Testis (tissue), 3 donors: ENCODE results near the gene UBASH3B. TPM values are rescaled to one million over a fixed set of nuclear protein-coding genes. Genes with fewer than 3 reads are reported as not detected.

ENCODE experiments used
- DNase-seq: peaks from one replicate; pipeline ENCODE4 v3.0.0-alpha.2; 2019
- H3K27ac ChIP-seq, 2 donors: fragments of 200-600 bp; sonication (generic); one replicate each; pipeline ENCODE4 v1.5.1; 2019
- H3K27me3 ChIP-seq: fragments of 200-600 bp; sonication (generic); one replicate; pipeline ENCODE4 v1.5.1; 2019
- H3K36me3 ChIP-seq: fragments of 200-600 bp; sonication (generic); one replicate; pipeline ENCODE4 v1.5.1; 2017; ENCODE audit warnings: low read depth; ENCODE audit errors: missing control alignments
- H3K4me1 ChIP-seq: fragments of 200-600 bp; sonication (generic); one replicate; pipeline ENCODE4 v1.5.1; 2019
- H3K4me3 ChIP-seq, 2 donors: fragments of 200-600 bp; sonication (generic); one replicate each; pipeline ENCODE4 v1.5.1; 2017 to 2019
- H3K9me3 ChIP-seq: fragments of 200-600 bp; sonication (generic); one replicate; pipeline ENCODE4 v1.5.1; 2017
- CTCF ChIP-seq, 3 experiments: fragments of 450-650 bp in 2 of 3; fragments of 200-600 bp in 1 of 3; sonication (generic) in 1 of 3; IDR thresholded peaks; one replicate each; pipeline ENCODE4 v1.5.1; 2016 to 2019; ENCODE audit warnings: antibody characterized with exemption in 3 of 3, mild to moderate bottlenecking in 2 of 3, moderate library complexity in 1 of 3
- POLR2A ChIP-seq: fragments of 450-650 bp; IDR thresholded peaks from one replicate; pipeline ENCODE4 v1.6.1; 2017; ENCODE audit warnings: antibody characterized with exemption, mild to moderate bottlenecking, moderate library complexity
- WGBS, 2 donors: methylation state at CpG; one replicate each; pipeline ENCODE4 v1.1.5; 2018; 5-methylcytosine and 5-hydroxymethylcytosine counted together
- intact Hi-C: fragments of 100-400 bp; cut with DNase I; formaldehyde crosslinking; loops from one replicate; pipeline ENCODE4 v1.15.1; 2023; ENCODE audit warnings: low total_unique reads
- polyA plus RNA-seq: library from polyadenylated mRNA; stranded (reverse); fragments of 350-450 nt; fragmentation: Illumina TruSeq; extraction: RNeasy Lipid Tissue Mini Kit (QIAGEN cat#74804); gene quantifications from one replicate; pipeline ENCODE4 v1.2.3, GENCODE V29; 2014; ENCODE audit warnings: low read depth, low replicate concordance; ENCODE audit not compliant: insufficient read depth
- total RNA-seq, 2 donors: library from RNA; depleted of rRNA; stranded (reverse); fragments of >200 nt; gene quantifications; one replicate each; pipeline ENCODE4 v1.2.3, GENCODE V29; 2016

Gene UBASH3B
- total and polyA plus RNA-seq, 3 donors from 2014 or later, result 3.9 to 20.4 (median 14.6) TPM

GRCh38 chr11:122659676-122660554 is 4.4 kb downstream of the UBASH3B start:
- no peak for DNase-seq
- Histone ChIP-seq H3K4me3 (no peak overlapping the region), H3K36me3 (no peaks in the 10 kb centered on the region), H3K27ac (no peak overlapping the region), H3K4me1 (peaks cover 5% of the 10 kb centered on the region), H3K9me3 (no peaks in the 10 kb centered on the region), H3K27me3 (no peaks in the 10 kb centered on the region)
- no peak for TF ChIP-seq CTCF (IDR thresholded peaks at IDR 0.05)
- no peak for TF ChIP-seq POLR2A
- 95 to 97% methylated on average over 9 to 11 of the region's 11 CpGs for WGBS, 2 donors
- intact Hi-C loops, result no loop called here

- no peak overlapping the region for H3K4me3 ChIP-seq
- H3K9me3 ChIP-seq, result no peaks in the 10 kb centered on the region
- intact Hi-C loops, result no loop called here
- no peak for TF ChIP-seq CTCF (IDR thresholded peaks at IDR 0.05)
- TF ChIP-seq POLR2A, result no peak
- 82 to 85% methylated on average over 7 of the region's 7 CpGs for WGBS, 2 donors
- DNase-seq, result no peak
- H3K36me3 ChIP-seq, result no peaks in the 10 kb centered on the region
- no peaks in the 10 kb centered on the region for H3K27me3 ChIP-seq
- H3K4me1 ChIP-seq, result no peaks in the 10 kb centered on the region
- H3K27ac ChIP-seq, result no peak overlapping the region
These were observed 5.8 kb downstream of the UBASH3B start for GRCh38 chr11:122661182-122661945.

GRCh38 chr11:122663056-122663740 is 7.7 kb downstream of the UBASH3B start:
- 89% methylated on average over 11 to 13 of the region's 13 CpGs for WGBS, 2 donors

GRCh38 chr11:122663764-122664163 is 8.2 kb downstream of the UBASH3B start:
- TF ChIP-seq POLR2A (no peak), CTCF (IDR thresholded peaks at IDR 0.05) (no peak)
- Histone ChIP-seq H3K36me3 (no peaks in the 10 kb centered on the region), H3K9me3 (no peaks in the 10 kb centered on the region), H3K4me3 (no peak overlapping the region), H3K4me1 (no peaks in the 10 kb centered on the region), H3K27ac (no peak overlapping the region), H3K27me3 (no peaks in the 10 kb centered on the region)
- WGBS, 2 donors, result 88 to 93% methylated on average over 4 of the region's 4 CpGs
- intact Hi-C loops, result no loop called here
- DNase-seq, result no peak

More at GRCh38 chr11:122663056-122663740, 7.7 kb downstream of the UBASH3B start:
- Histone ChIP-seq H3K27ac (no peak overlapping the region), H3K9me3 (no peaks in the 10 kb centered on the region), H3K4me1 (no peaks in the 10 kb centered on the region), H3K4me3 (no peak overlapping the region), H3K36me3 (no peaks in the 10 kb centered on the region), H3K27me3 (no peaks in the 10 kb centered on the region)
- no peak for TF ChIP-seq POLR2A
- TF ChIP-seq CTCF (IDR thresholded peaks at IDR 0.05), result no peak
- intact Hi-C loops, result no loop called here
- no peak for DNase-seq
